H1 (cell line): ENCODE results near the gene KCTD21. TPM values are rescaled to one million over a fixed set of nuclear protein-coding genes. Genes with fewer than 3 reads are reported as not detected.

Experiments
- CTCF ChIA-PET: fragments of 300-600 bp; sonication (Branson Sonifier 250); formaldehyde crosslinking; loops from one replicate; lab custom pipeline; 2021; ENCODE audit not compliant: partially characterized antibody; lab: Charles Lee
- POLR2A ChIA-PET: fragments of 300-600 bp; sonication (Branson Sonifier 250); formaldehyde crosslinking; loops from one replicate; lab custom pipeline; 2021; ENCODE audit warnings: inconsistent platforms; ENCODE audit not compliant: partially characterized antibody; lab: Charles Lee
- DNase-seq, 2 experiments: peaks; one replicate each; pipeline versions ENCODE4 v3.0.0 to v3.0.0-alpha.2; 2010 to 2022; ENCODE audit warnings: low spot score in 2 of 2, low read depth in 1 of 2, mixed read lengths in 1 of 2
- FAIRE-seq: peaks from 2 replicates; lab custom pipeline; 2011; peaks lifted over from hg19 to GRCh38; lab: Jason Lieb, UNC
- H2AFZ ChIP-seq: 2 replicates; pipeline ENCODE4 v1.8.1; 2012; ENCODE audit warnings: low read length, inconsistent platforms
- H2AK5ac ChIP-seq: 2 replicates; pipeline ENCODE4 v1.6.1; 2013; ENCODE audit warnings: low read depth, low read length
- H2BK120ac ChIP-seq: replicated peaks from 2 replicates; pipeline ENCODE3; 2013; ENCODE audit warnings: low read depth, low read length, inconsistent platforms
- H2BK12ac ChIP-seq: 2 replicates; pipeline ENCODE4 v1.6.1; 2013; ENCODE audit warnings: low read depth, low read length
- H2BK15ac ChIP-seq: 2 replicates; pipeline ENCODE4 v1.6.1; 2013; ENCODE audit warnings: low read length
- H2BK20ac ChIP-seq: 2 replicates; pipeline ENCODE4 v1.6.1; 2013; ENCODE audit warnings: low read length
- H2BK5ac ChIP-seq: 2 replicates; pipeline ENCODE4 v1.6.1; 2013; ENCODE audit warnings: low read depth, low read length
- H3K14ac ChIP-seq: 2 replicates; pipeline ENCODE4 v1.6.1; 2013; ENCODE audit warnings: inconsistent platforms; ENCODE audit not compliant: insufficient read length
- H3K18ac ChIP-seq: 2 replicates; pipeline ENCODE4 v1.6.1; 2013; ENCODE audit warnings: low read length; ENCODE audit errors: extremely low read depth
- H3K23ac ChIP-seq: 2 replicates; pipeline ENCODE4 v1.6.1; 2013; ENCODE audit warnings: inconsistent platforms; ENCODE audit not compliant: insufficient read length
- H3K23me2 ChIP-seq: 2 replicates; pipeline ENCODE4 v1.6.1; 2013; ENCODE audit warnings: low read depth, low read length
- H3K27ac ChIP-seq: 2 replicates; pipeline ENCODE4 v1.6.1; 2011; ENCODE audit warnings: low read depth, low read length, inconsistent platforms
- H3K27me3 ChIP-seq, 4 experiments: replicated peaks in 1 of 4; 1 replicate in 1 of 4; 2 replicates in 3 of 4; pipeline versions ENCODE4 v1.6.1 to v1.8.1; 2011 to 2013; ENCODE audit warnings: low read length in 3 of 4, mild to moderate bottlenecking in 3 of 4, inconsistent platforms in 2 of 4, mixed read lengths in 2 of 4, moderate library complexity in 1 of 4; ENCODE audit not compliant: control insufficient read depth in 3 of 4, insufficient read depth in 3 of 4; ENCODE audit errors: extremely low read depth in 1 of 4
- H3K36me3 ChIP-seq, 4 experiments: 2 replicates each; pipeline versions ENCODE4 v1.6.1 to v1.8.1; 2011 to 2013; ENCODE audit warnings: mild to moderate bottlenecking in 4 of 4, low read length in 3 of 4, moderate library complexity in 2 of 4, control low read depth in 1 of 4, inconsistent platforms in 1 of 4; ENCODE audit not compliant: insufficient read depth in 4 of 4, control insufficient read depth in 2 of 4
- H3K4ac ChIP-seq: replicated peaks from 2 replicates; pipeline ENCODE3; 2013; ENCODE audit warnings: low read length, low read depth, mixed read lengths, inconsistent platforms; ENCODE audit not compliant: insufficient read length
- H3K4me1 ChIP-seq, 4 experiments: replicated peaks in 1 of 4; 1 replicate in 1 of 4; 2 replicates in 3 of 4; pipeline versions ENCODE4 v1.6.1 to v1.8.1; 2011 to 2013; ENCODE audit warnings: low read length in 3 of 4, inconsistent platforms in 2 of 4, mixed read lengths in 1 of 4; ENCODE audit not compliant: insufficient read depth in 4 of 4, control insufficient read depth in 3 of 4
- H3K4me2 ChIP-seq, 2 experiments: 2 replicates each; pipeline versions ENCODE4 v1.6.1 to v1.8.1; 2011 to 2013; ENCODE audit warnings: low read depth in 2 of 2, low read length in 2 of 2, control low read depth in 1 of 2, inconsistent platforms in 1 of 2, mild to moderate bottlenecking in 1 of 2; ENCODE audit not compliant: insufficient read depth in 1 of 2
- H3K4me3 ChIP-seq, 4 experiments: fragments of 200-600, 300-600 bp in 1 of 4; sonication (generic), shearing (Covaris generic), sonication (Bioruptor Twin) in 1 of 4; 2 replicates each; pipeline versions ENCODE4 v1.5.1 to v1.8.1; 2011 to 2016; ENCODE audit warnings: low read length in 4 of 4, low read depth in 3 of 4, control low read depth in 2 of 4, inconsistent platforms in 2 of 4, mild to moderate bottlenecking in 2 of 4, mixed read lengths in 1 of 4, moderate library complexity in 1 of 4; ENCODE audit not compliant: insufficient read depth in 2 of 4; ENCODE audit errors: extremely low read depth in 1 of 4
- H3K56ac ChIP-seq: replicated peaks from 2 replicates; pipeline ENCODE3; 2013; ENCODE audit warnings: low read depth, mild to moderate bottlenecking, mixed read lengths, low read length, inconsistent platforms; ENCODE audit not compliant: insufficient read length
- H3K79me1 ChIP-seq: 2 replicates; pipeline ENCODE4 v1.6.1; 2013; ENCODE audit warnings: low read depth, low read length, control low read depth
- H3K79me2 ChIP-seq, 2 experiments: 2 replicates each; pipeline versions ENCODE4 v1.6.1 to v1.8.1; 2012 to 2013; ENCODE audit warnings: low read length in 2 of 2, mild to moderate bottlenecking in 2 of 2, inconsistent platforms in 1 of 2; ENCODE audit not compliant: insufficient read depth in 2 of 2, control insufficient read depth in 1 of 2
- H3K9ac ChIP-seq, 4 experiments: replicated peaks in 1 of 4; 1 replicate in 1 of 4; 2 replicates in 3 of 4; pipeline versions ENCODE4 v1.6.1 to v1.8.1; 2011 to 2013; ENCODE audit warnings: low read depth in 3 of 4, low read length in 3 of 4, control low read depth in 2 of 4, mild to moderate bottlenecking in 2 of 4, moderate library complexity in 2 of 4, inconsistent platforms in 1 of 4; ENCODE audit errors: extremely low read depth in 1 of 4
- H3K9me3 ChIP-seq, 2 experiments: 2 replicates each; pipeline versions ENCODE4 v1.6.1 to v1.8.1; 2012 to 2013; ENCODE audit warnings: mild to moderate bottlenecking in 2 of 2, moderate library complexity in 2 of 2, control low read depth in 1 of 2, inconsistent platforms in 1 of 2, low read depth in 1 of 2, low read length in 1 of 2, mixed read lengths in 1 of 2; ENCODE audit not compliant: insufficient read depth in 2 of 2
- H4K20me1 ChIP-seq, 2 experiments: replicated peaks in 1 of 2; 2 replicates each; pipeline versions ENCODE3 to v1.8.1; 2011 to 2013; ENCODE audit warnings: inconsistent platforms in 2 of 2, low read length in 2 of 2, mild to moderate bottlenecking in 1 of 2; ENCODE audit not compliant: insufficient read depth in 2 of 2, control insufficient read depth in 1 of 2
- H4K5ac ChIP-seq: 2 replicates; pipeline ENCODE4 v1.6.1; 2013; ENCODE audit warnings: low read length, low read depth, mixed read lengths, inconsistent platforms; ENCODE audit not compliant: insufficient read length
- H4K8ac ChIP-seq: 2 replicates; pipeline ENCODE4 v1.8.0; 2013; ENCODE audit warnings: mild to moderate bottlenecking, moderate library complexity, low read length, inconsistent platforms; ENCODE audit not compliant: insufficient read depth; ENCODE audit errors: extremely low read depth
- H4K91ac ChIP-seq: replicated peaks from 2 replicates; pipeline ENCODE3; 2013; ENCODE audit warnings: low read length, mixed read lengths, inconsistent platforms; ENCODE audit not compliant: insufficient read length
- CBX5 ChIP-seq: fragments of 300-800, 300-1000 bp; sonication (generic); IDR thresholded peaks from 2 replicates; pipeline ENCODE4 v1.7.1; 2016; ENCODE audit warnings: antibody characterized with exemption, low read length, low read depth
- CHD1 ChIP-seq: IDR thresholded peaks from 2 replicates; pipeline ENCODE4 v1.6.1; 2012; ENCODE audit warnings: low read depth, low read length, improper control_type of control experiment
- CHD2 ChIP-seq: IDR thresholded peaks from 2 replicates; pipeline ENCODE4 v1.6.1; 2012; ENCODE audit warnings: low read length, improper control_type of control experiment
- KDM5A ChIP-seq: fragments of 200-600 bp; IDR thresholded peaks from 2 replicates; pipeline ENCODE4 v1.7.1; 2012; ENCODE audit warnings: mild to moderate bottlenecking, low read length, inconsistent platforms, mixed read lengths
- NRF1 ChIP-seq: IDR thresholded peaks from 2 replicates; pipeline ENCODE4 v1.6.1; 2011; ENCODE audit warnings: mild to moderate bottlenecking, low read depth, low read length, improper control_type of control experiment
- SP2 ChIP-seq: IDR thresholded peaks from 2 replicates; pipeline ENCODE4 v1.6.1; 2012; ENCODE audit warnings: mild to moderate bottlenecking, low read length, inconsistent platforms
- TAF7 ChIP-seq: optimal IDR thresholded peaks from 2 replicates; pipeline ENCODE3; 2011; ENCODE audit warnings: low read depth, mild to moderate bottlenecking, inconsistent platforms, low read length, moderate library complexity, borderline replicate concordance
- WGBS, 2 experiments: shearing (Covaris generic) in 1 of 2; methylation state at CpG; one replicate each; pipeline versions ENCODE4 v1.1.6 to v1.1.7; 2013 to 2015; ENCODE audit warnings: low lambda C conversion rate in 2 of 2, mixed read lengths in 2 of 2, inconsistent platforms in 1 of 2, low coverage in 1 of 2, missing lambda C conversion rate in 1 of 2; ENCODE audit not compliant: insufficient replicate concordance in 2 of 2, insufficient coverage in 1 of 2, insufficient read length in 1 of 2; ENCODE audit errors: extremely low coverage in 1 of 2, missing lambda C conversion rate in 1 of 2; 5-methylcytosine and 5-hydroxymethylcytosine counted together
- polyA plus RNA-seq, 7 experiments: library from polyadenylated mRNA; depleted of rRNA in 3 of 7; stranded (reverse) in 5 of 7; unstranded in 2 of 7; fragments of >200 nt in 5 of 7; fragments of 200-250 nt in 2 of 7; gene quantifications; 1 replicate in 5 of 7; 2 replicates in 1 of 7; 4 replicates in 1 of 7; pipeline versions ENCODE4 v1.2.1 to v1.2.3, GENCODE V29; 2011 to 2013; ENCODE audit warnings: missing spikeins in 2 of 7, mixed read lengths in 2 of 7
- total RNA-seq: library from RNA; stranded (reverse); fragmentation: NEBNext Ultra II Directional; extraction: Animal tissue kit (Norgen Biotek cat#: 25700); gene quantifications from 2 replicates; pipeline ENCODE4 v1.2.1, GENCODE V29; 2021
- TF ChIP-seq, protein P1 (sequence below): IDR thresholded peaks from 2 replicates; pipeline ENCODE4 v1.6.1; 2012; ENCODE audit warnings: inconsistent platforms
- TF ChIP-seq, protein P2 (sequence below), 3 experiments: IDR thresholded peaks; 1 replicate in 2 of 3; 2 replicates in 1 of 3; pipeline versions ENCODE4 v1.5.1 to v1.6.1; 2011; ENCODE audit warnings: low read length in 3 of 3, mild to moderate bottlenecking in 3 of 3, inconsistent platforms in 2 of 3, low read depth in 1 of 3, moderate library complexity in 1 of 3; ENCODE audit not compliant: insufficient read depth in 1 of 3; ENCODE audit errors: control extremely low read depth in 1 of 3
- TF ChIP-seq, protein P3 (sequence below): IDR thresholded peaks from 2 replicates; pipeline ENCODE4 v1.6.1; 2011; ENCODE audit warnings: low read length, improper control_type of control experiment

KCTD21 gene
- total and polyA plus RNA-seq, 2 of the 8 experiments (the other 6 are each of a cell fraction or from before 2014, with no cell fraction given): 3.2 to 4.1 TPM

DNA sequence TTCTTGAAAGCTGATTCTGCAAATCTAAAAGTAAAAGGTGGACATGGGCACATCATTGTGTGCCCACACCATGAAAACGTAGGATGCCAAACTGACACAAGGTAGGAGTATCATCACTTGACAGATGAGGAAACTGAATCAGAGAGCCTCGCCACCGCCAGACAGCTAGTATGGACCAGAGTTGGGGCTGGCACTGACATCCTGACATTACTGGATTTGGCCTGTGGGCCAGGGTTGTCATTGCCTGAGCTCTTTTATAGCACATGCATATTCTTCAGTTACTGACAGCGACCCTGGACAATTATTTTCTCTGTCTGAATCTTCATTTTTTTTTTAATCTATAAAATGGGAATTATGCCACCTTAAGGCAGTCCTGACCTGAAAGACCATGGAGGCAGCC lies 16.8 kb upstream of the KCTD21 start:
- Histone ChIP-seq H2BK15ac (no peak overlapping the region), H3K4me3 (no peak overlapping the region), H3K23me2 (no peaks in the 10 kb centered on the region), H3K4ac (no peak overlapping the region), H3K4me2 (no peak overlapping the region), H4K8ac (no peak overlapping the region), H3K56ac (no peak overlapping the region), H3K9me3 (no peaks in the 10 kb centered on the region), H2BK120ac (no peak overlapping the region), H3K36me3 (peaks cover 0 to 3% (median 0%) of the 10 kb centered on the region in 4 experiments; a peak in 5 of 8 replicates), H3K23ac (no peak overlapping the region), H2BK12ac (no peak overlapping the region), H3K79me1 (no peaks in the 10 kb centered on the region), H4K91ac (no peak overlapping the region), H3K18ac (no peak overlapping the region), H3K27ac (no peak overlapping the region), H3K79me2 (no peaks in the 10 kb centered on the region), H2BK20ac (no peak overlapping the region), H3K4me1 (no peaks in the 10 kb centered on the region; a peak in 1 of 7 replicates), H4K5ac (no peak overlapping the region), H2AK5ac (no peak overlapping the region), H3K9ac (no peak overlapping the region), H2AFZ (no peak overlapping the region), H3K27me3 (no peaks in the 10 kb centered on the region), H3K14ac (no peak overlapping the region), H2BK5ac (no peak overlapping the region), H4K20me1 (peaks cover 0 to 6% of the 10 kb centered on the region in 2 experiments)
- POLR2A ChIA-PET: interaction anchor here (1.5 kb wide), 1 partner anchor 17 kb away, joined by 4 read pairs; no protein-coding TSS in a partner anchor
- 88% methylated on average over 4 of the region's 4 CpGs; no CpG with 5 or more reads in 1 of the 2 experiments for WGBS, 2 experiments
- DNase-seq: no peak
- CTCF ChIA-PET: interaction anchor here (0.8 to 2.7 kb wide), 4 partner anchors 16 to 359 kb away, joined by 3 to 7 read pairs (median 4); no protein-coding TSS in a partner anchor
- FAIRE-seq: no peak
- no peak for TF ChIP-seq CHD1
- no peak for TF ChIP-seq NRF1
- TF ChIP-seq CHD2: no peak
- TF ChIP-seq, protein P1, sequence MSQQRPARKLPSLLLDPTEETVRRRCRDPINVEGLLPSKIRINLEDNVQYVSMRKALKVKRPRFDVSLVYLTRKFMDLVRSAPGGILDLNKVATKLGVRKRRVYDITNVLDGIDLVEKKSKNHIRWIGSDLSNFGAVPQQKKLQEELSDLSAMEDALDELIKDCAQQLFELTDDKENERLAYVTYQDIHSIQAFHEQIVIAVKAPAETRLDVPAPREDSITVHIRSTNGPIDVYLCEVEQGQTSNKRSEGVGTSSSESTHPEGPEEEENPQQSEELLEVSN: no peak
- no peak for TF ChIP-seq KDM5A
- TF ChIP-seq, protein P2, sequence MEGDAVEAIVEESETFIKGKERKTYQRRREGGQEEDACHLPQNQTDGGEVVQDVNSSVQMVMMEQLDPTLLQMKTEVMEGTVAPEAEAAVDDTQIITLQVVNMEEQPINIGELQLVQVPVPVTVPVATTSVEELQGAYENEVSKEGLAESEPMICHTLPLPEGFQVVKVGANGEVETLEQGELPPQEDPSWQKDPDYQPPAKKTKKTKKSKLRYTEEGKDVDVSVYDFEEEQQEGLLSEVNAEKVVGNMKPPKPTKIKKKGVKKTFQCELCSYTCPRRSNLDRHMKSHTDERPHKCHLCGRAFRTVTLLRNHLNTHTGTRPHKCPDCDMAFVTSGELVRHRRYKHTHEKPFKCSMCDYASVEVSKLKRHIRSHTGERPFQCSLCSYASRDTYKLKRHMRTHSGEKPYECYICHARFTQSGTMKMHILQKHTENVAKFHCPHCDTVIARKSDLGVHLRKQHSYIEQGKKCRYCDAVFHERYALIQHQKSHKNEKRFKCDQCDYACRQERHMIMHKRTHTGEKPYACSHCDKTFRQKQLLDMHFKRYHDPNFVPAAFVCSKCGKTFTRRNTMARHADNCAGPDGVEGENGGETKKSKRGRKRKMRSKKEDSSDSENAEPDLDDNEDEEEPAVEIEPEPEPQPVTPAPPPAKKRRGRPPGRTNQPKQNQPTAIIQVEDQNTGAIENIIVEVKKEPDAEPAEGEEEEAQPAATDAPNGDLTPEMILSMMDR (IDR thresholded peaks at IDR 0.05; ENCODE audit: control extremely low read depth in 1 of 3, insufficient read depth in 1 of 3, low read depth in 1 of 3, low read length in 3 of 3): no peak
- no peak for TF ChIP-seq CBX5
- no peak for TF ChIP-seq TAF7
- TF ChIP-seq SP2: no peak
- TF ChIP-seq, protein P3, sequence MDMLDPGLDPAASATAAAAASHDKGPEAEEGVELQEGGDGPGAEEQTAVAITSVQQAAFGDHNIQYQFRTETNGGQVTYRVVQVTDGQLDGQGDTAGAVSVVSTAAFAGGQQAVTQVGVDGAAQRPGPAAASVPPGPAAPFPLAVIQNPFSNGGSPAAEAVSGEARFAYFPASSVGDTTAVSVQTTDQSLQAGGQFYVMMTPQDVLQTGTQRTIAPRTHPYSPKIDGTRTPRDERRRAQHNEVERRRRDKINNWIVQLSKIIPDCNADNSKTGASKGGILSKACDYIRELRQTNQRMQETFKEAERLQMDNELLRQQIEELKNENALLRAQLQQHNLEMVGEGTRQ: no peak
